Omental fat pad (tissue), 4 donors: ENCODE data around the gene FBXO24. TPM values are rescaled to one million over a fixed set of nuclear protein-coding genes. Genes with fewer than 3 reads are reported as not detected.
"Not testable (repeated sequence)": the region's sequence is repeated elsewhere in the genome, so short reads cannot be mapped to it uniquely, and the experiment has no call there.

Experiments used
- ATAC-seq: fragments of 150-250 bp; one replicate; pipeline ENCODE4 v1.9.1; 2016; ENCODE audit warnings: mild to moderate bottlenecking, moderate library complexity; ENCODE audit not compliant: low FRiP score
- DNase-seq: peaks from one replicate; pipeline ENCODE4 v3.0.0-alpha.2; 2019; ENCODE audit warnings: low spot score
- total RNA-seq, 4 donors: library from RNA; depleted of rRNA; stranded (reverse); fragments of >200 nt; gene quantifications; one replicate each; pipeline ENCODE4 v1.1.0, GENCODE V29; 2016
- TF ChIP-seq, protein P1 (sequence below), 3 donors: fragments of 450-650 bp; IDR thresholded peaks; one replicate each; pipeline ENCODE4 v1.5.1; 2016 to 2017; ENCODE audit warnings: antibody characterized with exemption in 3 of 3, mild to moderate bottlenecking in 3 of 3, moderate library complexity in 2 of 3

FBXO24 gene
- total RNA-seq, 4 donors from 2014 or later: 0.36 TPM; not detected in 3

DNA sequence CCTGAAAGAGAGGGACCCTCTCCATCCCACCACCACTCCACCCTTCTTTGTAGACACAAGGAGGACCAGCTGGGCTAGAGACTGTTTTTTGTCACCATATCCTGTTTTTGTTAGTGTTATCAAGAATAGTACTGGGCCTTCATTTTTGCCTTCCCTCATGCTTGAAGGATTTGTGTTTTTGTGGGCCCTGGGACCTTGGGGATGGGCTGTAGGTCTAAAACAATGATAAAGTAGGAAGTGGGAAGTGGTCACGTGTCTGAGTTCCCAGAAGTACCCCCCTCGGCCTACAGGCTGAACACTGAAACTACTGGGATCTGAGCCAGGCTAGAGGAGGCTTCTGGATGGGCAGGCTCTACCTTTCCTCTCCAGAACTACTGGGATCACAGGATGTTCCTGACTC, 38.3 kb upstream of the FBXO24 start:
- no peak for DNase-seq
- TF ChIP-seq, protein P1, sequence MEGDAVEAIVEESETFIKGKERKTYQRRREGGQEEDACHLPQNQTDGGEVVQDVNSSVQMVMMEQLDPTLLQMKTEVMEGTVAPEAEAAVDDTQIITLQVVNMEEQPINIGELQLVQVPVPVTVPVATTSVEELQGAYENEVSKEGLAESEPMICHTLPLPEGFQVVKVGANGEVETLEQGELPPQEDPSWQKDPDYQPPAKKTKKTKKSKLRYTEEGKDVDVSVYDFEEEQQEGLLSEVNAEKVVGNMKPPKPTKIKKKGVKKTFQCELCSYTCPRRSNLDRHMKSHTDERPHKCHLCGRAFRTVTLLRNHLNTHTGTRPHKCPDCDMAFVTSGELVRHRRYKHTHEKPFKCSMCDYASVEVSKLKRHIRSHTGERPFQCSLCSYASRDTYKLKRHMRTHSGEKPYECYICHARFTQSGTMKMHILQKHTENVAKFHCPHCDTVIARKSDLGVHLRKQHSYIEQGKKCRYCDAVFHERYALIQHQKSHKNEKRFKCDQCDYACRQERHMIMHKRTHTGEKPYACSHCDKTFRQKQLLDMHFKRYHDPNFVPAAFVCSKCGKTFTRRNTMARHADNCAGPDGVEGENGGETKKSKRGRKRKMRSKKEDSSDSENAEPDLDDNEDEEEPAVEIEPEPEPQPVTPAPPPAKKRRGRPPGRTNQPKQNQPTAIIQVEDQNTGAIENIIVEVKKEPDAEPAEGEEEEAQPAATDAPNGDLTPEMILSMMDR (IDR thresholded peaks at IDR 0.05): no peak
- ATAC-seq: no peak

GRCh38 chr7:100548446-100548845, 37.7 kb upstream of the FBXO24 start:
- not testable (repeated sequence) for ATAC-seq, DNase-seq

- DNase-seq (no peak), ATAC-seq (no peak)
- TF ChIP-seq, protein P1 (IDR thresholded peaks at IDR 0.05): no peak
These were observed 33.6 kb upstream of the FBXO24 start for GRCh38 chr7:100552532-100552931.

- no peak for DNase-seq
- no peak for ATAC-seq
These were observed 33.1 kb upstream of the FBXO24 start for GRCh38 chr7:100553032-100553431.

DNA sequence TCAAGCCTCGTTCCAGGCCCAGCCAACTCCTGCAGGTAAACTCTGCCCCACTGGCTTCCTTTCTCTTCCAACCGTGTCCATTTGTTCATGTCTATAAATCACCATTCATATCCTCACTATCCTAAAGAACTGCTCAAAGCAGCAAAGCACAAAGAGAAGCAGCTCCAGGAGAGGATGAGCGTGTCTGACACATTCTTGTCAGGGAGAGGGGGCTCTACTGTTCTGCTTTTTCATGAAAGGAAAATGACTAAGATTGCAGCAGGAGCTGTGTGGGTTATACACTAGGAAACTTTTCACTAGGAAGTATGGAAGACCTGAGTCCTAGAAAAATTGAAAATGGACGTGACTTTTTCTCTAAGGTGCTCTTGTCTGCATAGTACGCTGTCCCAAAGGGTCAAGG, 30.4 kb upstream of the FBXO24 start:
- TF ChIP-seq, protein P1 (IDR thresholded peaks at IDR 0.05): no peak
- ATAC-seq (no peak), DNase-seq (no peak)

More at GRCh38 chr7:100553032-100553431, 33.1 kb upstream of the FBXO24 start:
- TF ChIP-seq, protein P1 (IDR thresholded peaks at IDR 0.05): no peak

DNA sequence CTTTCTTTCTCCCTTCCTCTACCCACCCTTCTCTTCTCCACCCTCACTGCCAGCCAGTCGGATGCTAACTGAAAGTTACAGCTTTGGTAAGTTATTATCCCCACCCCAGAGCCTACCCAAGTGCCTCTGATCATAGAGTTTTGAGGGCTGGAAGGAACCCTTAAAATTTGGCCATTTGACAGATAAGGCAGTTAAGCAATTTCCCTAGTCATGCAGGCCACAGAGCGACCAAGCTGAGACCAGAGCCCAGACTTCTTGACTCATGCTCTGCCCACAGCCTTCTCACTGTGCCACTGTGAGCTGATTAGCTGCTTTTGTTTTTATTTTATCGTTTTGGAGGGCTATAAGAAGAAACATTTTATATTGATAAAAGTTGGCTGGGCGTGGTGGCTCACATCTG, 29.6 kb upstream of the FBXO24 start:
- ATAC-seq (peak; percentile 52), DNase-seq (no peak)
- TF ChIP-seq, protein P1 (IDR thresholded peaks at IDR 0.05): no peak

DNA sequence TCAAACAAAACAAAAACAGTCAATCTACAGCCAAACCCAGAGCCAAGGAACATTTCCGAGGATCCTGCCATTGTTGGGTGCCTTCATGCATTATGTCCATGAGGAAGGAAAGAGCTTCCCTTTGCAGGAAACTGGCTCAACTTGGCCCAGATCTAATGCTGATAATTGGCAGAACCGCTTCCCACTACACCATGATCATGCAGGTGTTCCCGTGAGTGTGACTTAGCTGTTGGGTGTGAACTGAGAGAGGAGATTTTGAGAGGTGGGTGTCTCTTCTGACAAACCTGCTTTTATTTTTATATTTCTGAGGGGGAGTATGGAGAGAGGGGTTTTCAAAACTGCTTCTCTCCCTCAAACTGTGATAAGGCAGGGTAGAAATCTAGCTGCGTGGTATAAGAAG, 27.0 kb upstream of the FBXO24 start:
- TF ChIP-seq, protein P1 (IDR thresholded peaks at IDR 0.05): no peak
- ATAC-seq (no peak), DNase-seq (no peak)
